HTR-8/SVneo (cell line): Measurements from ENCODE around the gene C6orf120.
A peak's percentile ranks its signal among the peaks of the same experiment; 100 is the strongest.

Source experiments
- DNase-seq: peaks from one replicate; pipeline ENCODE4 v3.0.0; 2011; ENCODE audit warnings: low spot score, mixed read lengths; ENCODE audit not compliant: insufficient read length
- FAIRE-seq: peaks from 2 replicates; lab custom pipeline; 2011; peaks lifted over from hg19 to GRCh38; lab: Jason Lieb, UNC

Gene C6orf120

GRCh38 chr6:169723200-169723909, 21.4 kb downstream of the C6orf120 start:
- FAIRE-seq = no peak
- DNase-seq = peak; percentile 9

- DNase-seq (no peak), FAIRE-seq (no peak)
Measured at GRCh38 chr6:169723991-169724493, 22.1 kb downstream of the C6orf120 start.

GRCh38 chr6:169724494-169725124, 22.7 kb downstream of the C6orf120 start, which contains the start of gene PHF10:
TSS of gene PHF10 (minus strand) at chr6:169724500. CDS start at chr6:169723931, 569 bp downstream.
- FAIRE-seq (no peak), DNase-seq (peak; percentile 39)

GRCh38 chr6:169725125-169726048, 23.5 kb downstream of the C6orf120 start:
- FAIRE-seq (peak; percentile 44), DNase-seq (peak; percentile 29)

GRCh38 chr6:169726049-169726400, 24.1 kb downstream of the C6orf120 start:
- DNase-seq (no peak), FAIRE-seq (no peak)

GRCh38 chr6:169726963-169727362, 25.0 kb downstream of the C6orf120 start:
- FAIRE-seq = no peak

GRCh38 chr6:169729961-169730360, 28.0 kb downstream of the C6orf120 start:
- no peak for DNase-seq
- FAIRE-seq = no peak

More at GRCh38 chr6:169726963-169727362, 25.0 kb downstream of the C6orf120 start:
- no peak for DNase-seq

- FAIRE-seq = no peak
- no peak for DNase-seq
Measured at GRCh38 chr6:169738204-169738975, 36.5 kb downstream of the C6orf120 start.

GRCh38 chr6:169738976-169739529, 37.1 kb downstream of the C6orf120 start:
- no peak for FAIRE-seq

GRCh38 chr6:169741344-169741743, 39.4 kb downstream of the C6orf120 start:
- no peak for DNase-seq
- no peak for FAIRE-seq

More at GRCh38 chr6:169738976-169739529, 37.1 kb downstream of the C6orf120 start:
- DNase-seq = no peak

- DNase-seq (no peak), FAIRE-seq (no peak)
Measured at GRCh38 chr6:169745405-169745804, 43.5 kb downstream of the C6orf120 start.

GRCh38 chr6:169746556-169746955, 44.6 kb downstream of the C6orf120 start:
- FAIRE-seq (no peak), DNase-seq (no peak)

GRCh38 chr6:169751242-169752073, 49.5 kb downstream of the C6orf120 start, which contains the start of the genes DYNLT2 and ERMARD:
TSS of gene DYNLT2 (minus strand) at chr6:169751572. CDS start at chr6:169751458, 114 bp downstream.
TSS of gene ERMARD (plus strand) at chr6:169751622. CDS start at chr6:169751658, 36 bp downstream.
- DNase-seq = peak; percentile 84
- FAIRE-seq = peak; percentile 67

- DNase-seq = no peak
- FAIRE-seq = no peak
Measured at GRCh38 chr6:169752074-169752623, 50.2 kb downstream of the C6orf120 start.
